ENCODE data around the gene SETD1A.

- no peak for TF ChIP-seq ZNF274 (IDR thresholded peaks at IDR 0.05; ENCODE audit: low read depth, low read length)
- TF ChIP-seq YY1 (IDR thresholded peaks at IDR 0.05; ENCODE audit: insufficient read depth, insufficient read length): no peak
- no peak for TF ChIP-seq SUZ12 (IDR thresholded peaks at IDR 0.05; ENCODE audit: extremely low read depth, insufficient read depth, insufficient read length)
Measured at GRCh38 chr16:30979170-30980022, 21.8 kb downstream of the SETD1A start.
